IMR-90 (cell line): ENCODE measurements around the gene UNC119.
"Not testable (repeated sequence)": the region's sequence is repeated elsewhere in the genome, so short reads cannot be mapped to it uniquely, and the experiment has no call there.

Experiments used
- CEBPB ChIP-seq: IDR thresholded peaks from 2 replicates; pipeline ENCODE4 v1.6.1; 2012; ENCODE audit warnings: low read depth, low read length, improper control_type of control experiment
- CHD1 ChIP-seq: IDR thresholded peaks from 2 replicates; pipeline ENCODE4 v1.6.1; 2012; ENCODE audit warnings: low read depth, low read length, improper control_type of control experiment
- CTCF ChIP-seq: conservative IDR thresholded peaks from 2 replicates; pipeline ENCODE4 v1.5.1; 2012; ENCODE audit warnings: mild to moderate bottlenecking, low read depth, low read length, improper control_type of control experiment
- FOS ChIP-seq: fragments of 150-350 bp; IDR thresholded peaks from 2 replicates; pipeline ENCODE4 v1.6.1; 2016; ENCODE audit warnings: low read depth, low read length
- MAFK ChIP-seq: IDR thresholded peaks from 2 replicates; pipeline ENCODE4 v1.6.1; 2012; ENCODE audit warnings: low read depth, low read length, improper control_type of control experiment
- MAZ ChIP-seq: IDR thresholded peaks from 2 replicates; pipeline ENCODE4 v1.6.1; 2012; ENCODE audit warnings: low read depth, mild to moderate bottlenecking, low read length, improper control_type of control experiment, moderate library complexity, borderline replicate concordance
- POLR2A ChIP-seq: IDR thresholded peaks from 2 replicates; pipeline ENCODE4 v1.6.1; 2012; ENCODE audit warnings: mild to moderate bottlenecking, low read depth, low read length
- RCOR1 ChIP-seq: IDR thresholded peaks from 2 replicates; pipeline ENCODE4 v1.6.1; 2012; ENCODE audit warnings: mild to moderate bottlenecking, low read length, improper control_type of control experiment; ENCODE audit not compliant: insufficient replicate concordance
- RFX5 ChIP-seq: IDR thresholded peaks from 2 replicates; pipeline ENCODE4 v1.8.0; 2012; ENCODE audit warnings: low read depth, mild to moderate bottlenecking, low read length, moderate library complexity
- SMC3 ChIP-seq: fragments of 150-350 bp; IDR thresholded peaks from 2 replicates; pipeline ENCODE4 v1.6.1; 2016; ENCODE audit warnings: low read depth, mild to moderate bottlenecking, antibody characterized with exemption, low read length, moderate library complexity
- TF ChIP-seq, protein P1 (sequence below): fragments of 150-350 bp; IDR thresholded peaks from 2 replicates; pipeline ENCODE4 v1.6.1; 2017; ENCODE audit warnings: mild to moderate bottlenecking, antibody characterized with exemption, low read length, low read depth

DNA sequence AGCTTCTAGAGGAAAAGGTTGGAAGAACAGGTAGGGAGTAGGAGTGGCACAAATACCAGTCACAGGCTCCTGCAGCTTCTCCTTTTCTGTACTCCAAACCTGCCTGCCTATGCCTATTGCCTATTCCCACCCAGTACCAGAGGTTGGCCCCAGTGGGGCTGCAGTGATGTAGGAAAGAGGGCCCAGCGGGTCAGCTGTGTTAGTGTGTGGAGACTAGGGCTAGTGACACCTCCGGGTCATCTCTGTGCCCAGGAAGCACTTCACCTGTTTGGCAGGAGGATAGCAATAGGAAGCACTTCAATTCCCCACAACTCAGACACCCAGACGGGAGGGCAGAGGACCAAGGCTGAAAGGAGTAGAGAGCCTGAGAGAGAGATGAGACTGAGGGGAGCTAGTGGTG is 23.6 kb upstream of the UNC119 start:
- not testable (repeated sequence) for TF ChIP-seq CTCF, FOS, POLR2A, MAFK, SMC3, RCOR1, RFX5, CHD1, CEBPB, MAZ
- TF ChIP-seq, protein P1, sequence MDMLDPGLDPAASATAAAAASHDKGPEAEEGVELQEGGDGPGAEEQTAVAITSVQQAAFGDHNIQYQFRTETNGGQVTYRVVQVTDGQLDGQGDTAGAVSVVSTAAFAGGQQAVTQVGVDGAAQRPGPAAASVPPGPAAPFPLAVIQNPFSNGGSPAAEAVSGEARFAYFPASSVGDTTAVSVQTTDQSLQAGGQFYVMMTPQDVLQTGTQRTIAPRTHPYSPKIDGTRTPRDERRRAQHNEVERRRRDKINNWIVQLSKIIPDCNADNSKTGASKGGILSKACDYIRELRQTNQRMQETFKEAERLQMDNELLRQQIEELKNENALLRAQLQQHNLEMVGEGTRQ, result not testable (repeated sequence)
